Osteoblast (primary cell): ENCODE results near the gene PSMB4. TPM values are rescaled to one million over a fixed set of nuclear protein-coding genes. Genes with fewer than 3 reads are reported as not detected.

Experiments
- DNase-seq: peaks from one replicate; pipeline ENCODE4 v3.0.0; 2011; ENCODE audit warnings: low spot score, mixed read lengths; ENCODE audit not compliant: insufficient read length; ENCODE audit errors: missing footprints
- H2AFZ ChIP-seq: 2 replicates; pipeline ENCODE4 v1.6.0; 2011; ENCODE audit warnings: mild to moderate bottlenecking, low read length
- H3K27ac ChIP-seq: 2 replicates; pipeline ENCODE4 v1.5.1; 2011; ENCODE audit warnings: mild to moderate bottlenecking, low read depth, low read length, moderate library complexity
- H3K27me3 ChIP-seq: 2 replicates; pipeline ENCODE4 v1.6.0; 2012; ENCODE audit warnings: mild to moderate bottlenecking, control low read depth, inconsistent platforms, low read length, moderate library complexity; ENCODE audit not compliant: insufficient read depth
- H3K36me3 ChIP-seq: 2 replicates; pipeline ENCODE4 v1.5.1; 2011; ENCODE audit warnings: mild to moderate bottlenecking, low read length, control low read depth, moderate library complexity; ENCODE audit not compliant: insufficient read depth
- H3K4me1 ChIP-seq: 2 replicates; pipeline ENCODE4 v1.5.1; 2011; ENCODE audit warnings: mild to moderate bottlenecking, low read length, control low read depth, moderate library complexity; ENCODE audit not compliant: insufficient read depth
- H3K4me2 ChIP-seq: 2 replicates; pipeline ENCODE4 v1.6.0; 2011; ENCODE audit warnings: mild to moderate bottlenecking, low read length; ENCODE audit not compliant: insufficient read depth
- H3K4me3 ChIP-seq: fragments of 200-600 bp; sonication (generic); 3 replicates; pipeline ENCODE4 v1.5.1; 2012; ENCODE audit warnings: mild to moderate bottlenecking, low read length, inconsistent platforms; ENCODE audit not compliant: insufficient read depth
- H3K79me2 ChIP-seq: 2 replicates; pipeline ENCODE4 v1.6.0; 2012; ENCODE audit warnings: mild to moderate bottlenecking, low read length, control low read depth, inconsistent platforms; ENCODE audit not compliant: insufficient read depth
- H3K9me3 ChIP-seq: 2 replicates; pipeline ENCODE4 v1.5.1; 2011; ENCODE audit warnings: low read depth, low read length, control low read depth
- H4K20me1 ChIP-seq: 2 replicates; pipeline ENCODE4 v1.6.0; 2012; ENCODE audit warnings: mild to moderate bottlenecking, low read length, control low read depth; ENCODE audit not compliant: insufficient read depth
- total RNA-seq: library from RNA; depleted of rRNA; stranded (reverse); fragments of >200 nt; gene quantifications from 2 replicates; pipeline ENCODE4 v1.2.3, GENCODE V29; 2012
- TF ChIP-seq, protein P1 (sequence below): IDR thresholded peaks from 2 replicates; pipeline ENCODE4 v1.5.1; 2011; ENCODE audit warnings: mild to moderate bottlenecking, low read depth, low read length, moderate library complexity; ENCODE audit errors: extremely low read depth

PSMB4 gene
- total RNA-seq, 1 donor = 362 TPM

GRCh38 chr1:151406176-151406575, 6.8 kb downstream of the PSMB4 start:
- H3K4me3 ChIP-seq = no peak overlapping the region
- H3K27me3 ChIP-seq = no peaks in the 10 kb centered on the region
- no peak for DNase-seq
- peaks cover 94% of the 10 kb centered on the region for H3K36me3 ChIP-seq
- no peaks in the 10 kb centered on the region for H4K20me1 ChIP-seq
- H3K9me3 ChIP-seq = no peaks in the 10 kb centered on the region
- no peak overlapping the region for H3K4me2 ChIP-seq
- H2AFZ ChIP-seq = no peak overlapping the region
- no peak overlapping the region for H3K27ac ChIP-seq
- H3K79me2 ChIP-seq = peaks cover 14% of the 10 kb centered on the region
- peaks cover 13% of the 10 kb centered on the region for H3K4me1 ChIP-seq
- TF ChIP-seq, protein P1, sequence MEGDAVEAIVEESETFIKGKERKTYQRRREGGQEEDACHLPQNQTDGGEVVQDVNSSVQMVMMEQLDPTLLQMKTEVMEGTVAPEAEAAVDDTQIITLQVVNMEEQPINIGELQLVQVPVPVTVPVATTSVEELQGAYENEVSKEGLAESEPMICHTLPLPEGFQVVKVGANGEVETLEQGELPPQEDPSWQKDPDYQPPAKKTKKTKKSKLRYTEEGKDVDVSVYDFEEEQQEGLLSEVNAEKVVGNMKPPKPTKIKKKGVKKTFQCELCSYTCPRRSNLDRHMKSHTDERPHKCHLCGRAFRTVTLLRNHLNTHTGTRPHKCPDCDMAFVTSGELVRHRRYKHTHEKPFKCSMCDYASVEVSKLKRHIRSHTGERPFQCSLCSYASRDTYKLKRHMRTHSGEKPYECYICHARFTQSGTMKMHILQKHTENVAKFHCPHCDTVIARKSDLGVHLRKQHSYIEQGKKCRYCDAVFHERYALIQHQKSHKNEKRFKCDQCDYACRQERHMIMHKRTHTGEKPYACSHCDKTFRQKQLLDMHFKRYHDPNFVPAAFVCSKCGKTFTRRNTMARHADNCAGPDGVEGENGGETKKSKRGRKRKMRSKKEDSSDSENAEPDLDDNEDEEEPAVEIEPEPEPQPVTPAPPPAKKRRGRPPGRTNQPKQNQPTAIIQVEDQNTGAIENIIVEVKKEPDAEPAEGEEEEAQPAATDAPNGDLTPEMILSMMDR = no peak

DNA sequence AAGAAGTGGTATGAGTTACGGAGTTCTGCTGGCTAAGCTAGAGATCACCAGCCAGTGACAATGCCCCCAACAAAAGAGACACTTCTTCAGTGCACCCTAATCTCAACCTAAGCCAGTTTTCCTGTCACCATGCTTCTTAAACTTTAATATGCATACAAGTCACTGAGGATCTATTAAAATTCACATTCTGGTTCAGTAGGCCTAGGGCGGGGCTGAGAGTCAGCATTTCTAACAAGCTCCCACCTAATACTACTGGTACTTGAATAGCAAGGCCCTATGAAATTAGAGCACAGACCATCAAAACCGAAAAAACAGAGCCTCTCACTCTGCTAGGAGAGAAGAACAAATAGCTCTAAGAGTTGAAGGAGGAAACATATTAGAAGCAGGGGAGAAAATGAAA, 7.9 kb downstream of the PSMB4 start:
- no peak for DNase-seq
- no peaks in the 10 kb centered on the region for H4K20me1 ChIP-seq
- H3K4me1 ChIP-seq = peaks cover 5% of the 10 kb centered on the region
- H2AFZ ChIP-seq = no peak overlapping the region
- peaks cover 8% of the 10 kb centered on the region for H3K79me2 ChIP-seq
- no peaks in the 10 kb centered on the region for H3K9me3 ChIP-seq
- peaks cover 94% of the 10 kb centered on the region for H3K36me3 ChIP-seq
- no peak overlapping the region for H3K4me2 ChIP-seq
- TF ChIP-seq, protein P1 = no peak
- H3K4me3 ChIP-seq = no peak overlapping the region
- H3K27ac ChIP-seq = no peak overlapping the region
- no peaks in the 10 kb centered on the region for H3K27me3 ChIP-seq

DNA sequence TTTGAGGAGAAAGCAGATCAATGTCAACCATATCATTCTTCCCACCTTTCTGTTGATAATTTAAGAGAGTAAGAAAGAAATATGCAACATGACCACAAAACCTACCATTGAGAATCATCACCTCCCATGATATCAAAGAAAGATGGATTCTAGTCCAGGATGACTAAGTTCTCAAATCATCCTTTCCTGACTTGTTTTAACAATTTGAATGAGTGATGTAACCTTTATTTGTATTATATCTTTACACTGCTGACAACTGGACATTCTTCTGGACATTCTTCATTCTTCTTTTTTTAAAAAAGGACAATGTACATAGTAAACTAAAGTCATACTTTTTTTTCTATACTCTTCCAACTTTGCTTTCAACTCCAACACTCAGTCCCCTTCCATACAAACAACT, 9.5 kb downstream of the PSMB4 start:
- Histone ChIP-seq H4K20me1 (no peaks in the 10 kb centered on the region), H3K27ac (no peak overlapping the region), H2AFZ (no peak overlapping the region), H3K9me3 (no peaks in the 10 kb centered on the region), H3K4me1 (peaks cover 5% of the 10 kb centered on the region), H3K27me3 (no peaks in the 10 kb centered on the region), H3K79me2 (peaks cover 2% of the 10 kb centered on the region), H3K36me3 (peaks cover 90% of the 10 kb centered on the region), H3K4me3 (no peak overlapping the region), H3K4me2 (no peak overlapping the region)
- peak; percentile 58 for DNase-seq
- TF ChIP-seq, protein P1 = no peak

DNA sequence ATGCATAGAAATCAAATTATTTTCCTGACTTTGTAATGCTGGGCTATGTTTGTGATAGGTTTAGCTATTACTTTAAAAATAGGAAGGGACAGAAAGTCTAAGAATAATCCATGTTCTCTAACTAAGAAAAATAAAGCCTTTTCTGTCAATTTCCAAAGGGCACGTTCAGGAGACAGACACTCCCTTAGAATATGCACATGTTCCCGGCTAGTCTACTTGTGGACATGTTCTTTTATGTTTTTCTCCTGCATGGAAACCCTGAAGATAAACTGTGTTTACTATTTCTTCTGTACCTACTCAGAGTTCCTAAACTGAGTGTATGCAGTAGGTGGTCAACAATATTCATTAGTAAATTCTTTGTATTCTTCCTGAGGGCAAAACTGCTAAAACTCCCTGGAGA, 12.5 kb downstream of the PSMB4 start:
- no peak overlapping the region for H3K4me2 ChIP-seq
- no peak overlapping the region for H3K4me3 ChIP-seq
- peaks cover 10% of the 10 kb centered on the region for H3K4me1 ChIP-seq
- DNase-seq = no peak
- no peak overlapping the region for H2AFZ ChIP-seq
- peaks cover 5% of the 10 kb centered on the region for H4K20me1 ChIP-seq
- no peak overlapping the region for H3K27ac ChIP-seq
- TF ChIP-seq, protein P1 = no peak
- peaks cover 4% of the 10 kb centered on the region for H3K79me2 ChIP-seq
- H3K36me3 ChIP-seq = peaks cover 82% of the 10 kb centered on the region
- H3K9me3 ChIP-seq = no peaks in the 10 kb centered on the region
- no peaks in the 10 kb centered on the region for H3K27me3 ChIP-seq
